HEK293T (cell line): Measurements from ENCODE around the gene KCNMA1.

Experiments used
- CTCF ChIA-PET: fragments of 350-600 bp; formaldehyde crosslinking; extraction: SDS; loops from one replicate; lab custom pipeline; 2021; ENCODE audit warnings: antibody characterized with exemption, inconsistent platforms; lab: Yijun Ruan, JAX
- POLR2A ChIA-PET: fragments of 350-600 bp; formaldehyde crosslinking; extraction: SDS; loops from one replicate; lab custom pipeline; 2020; ENCODE audit warnings: antibody characterized with exemption, inconsistent platforms; lab: Yijun Ruan, JAX
- DNase-seq: peaks from one replicate; pipeline ENCODE4 v3.0.0; 2012; ENCODE audit warnings: mixed read lengths; ENCODE audit errors: extremely low spot score
- ARNT ChIP-seq: fragments of 450-650 bp; IDR thresholded peaks from 2 replicates; pipeline ENCODE4 v1.6.1; 2017; ENCODE audit warnings: mild to moderate bottlenecking
- BHLHE40 ChIP-seq: fragments of 450-650 bp; IDR thresholded peaks from 2 replicates; pipeline ENCODE4 v1.6.1; 2016; ENCODE audit warnings: mild to moderate bottlenecking, moderate library complexity, borderline replicate concordance
- CTBP1 ChIP-seq: fragments of 450-650 bp; IDR thresholded peaks from 2 replicates; pipeline ENCODE4 v1.6.1; 2016; ENCODE audit warnings: borderline replicate concordance
- ELF4 ChIP-seq: fragments of 450-650 bp; IDR thresholded peaks from 2 replicates; pipeline ENCODE4 v1.6.1; 2017; ENCODE audit warnings: antibody characterized with exemption
- FOXA1 ChIP-seq: fragments of 450-650 bp; IDR thresholded peaks from 2 replicates; pipeline ENCODE4 v1.6.1; 2016; ENCODE audit warnings: mild to moderate bottlenecking
- FOXK2 ChIP-seq: fragments of 450-650 bp; IDR thresholded peaks from 2 replicates; pipeline ENCODE4 v1.6.1; 2016; ENCODE audit warnings: mild to moderate bottlenecking
- FOXM1 ChIP-seq: fragments of 450-650 bp; IDR thresholded peaks from 2 replicates; pipeline ENCODE4 v1.6.1; 2017; ENCODE audit warnings: mild to moderate bottlenecking, borderline replicate concordance
- HDGF ChIP-seq: fragments of 450-650 bp; IDR thresholded peaks from 2 replicates; pipeline ENCODE4 v1.6.1; 2017; ENCODE audit warnings: antibody characterized with exemption, borderline replicate concordance
- L3MBTL2 ChIP-seq: fragments of 450-650 bp; conservative IDR thresholded peaks from 2 replicates; pipeline ENCODE4 v1.6.1; 2016; ENCODE audit warnings: mild to moderate bottlenecking
- LEF1 ChIP-seq: fragments of 450-650 bp; IDR thresholded peaks from 2 replicates; pipeline ENCODE4 v1.6.1; 2017; ENCODE audit warnings: mild to moderate bottlenecking, borderline replicate concordance
- NFRKB ChIP-seq: fragments of 450-650 bp; IDR thresholded peaks from 2 replicates; pipeline ENCODE4 v1.6.1; 2016; ENCODE audit warnings: mild to moderate bottlenecking, moderate library complexity
- PKNOX1 ChIP-seq: fragments of 450-650 bp; IDR thresholded peaks from 2 replicates; pipeline ENCODE4 v1.6.1; 2016
- SP1 ChIP-seq: fragments of 450-650 bp; IDR thresholded peaks from 2 replicates; pipeline ENCODE4 v1.6.1; 2017
- SUZ12 ChIP-seq: fragments of 450-650 bp; IDR thresholded peaks from 2 replicates; pipeline ENCODE4 v1.6.1; 2016; ENCODE audit warnings: mild to moderate bottlenecking
- TARDBP ChIP-seq: fragments of 450-650 bp; IDR thresholded peaks from 2 replicates; pipeline ENCODE4 v1.6.1; 2016
- ZNF384 ChIP-seq: fragments of 450-650 bp; IDR thresholded peaks from 2 replicates; pipeline ENCODE4 v1.6.1; 2016

The KCNMA1 gene

GRCh38 chr10:77226853-77227565, 410.6 kb downstream of the KCNMA1 start:
- CTCF ChIA-PET, result interaction anchor here (0.7 kb wide), 1 partner anchor 31 kb away, joined by 3 read pairs; no protein-coding TSS in a partner anchor
- DNase-seq, result no peak
- TF ChIP-seq FOXA1 (no peak), ARNT (no peak), BHLHE40 (no peak), ELF4 (no peak), L3MBTL2 (no peak), PKNOX1 (no peak), TARDBP (no peak), FOXK2 (no peak), SUZ12 (no peak), ZNF384 (no peak), LEF1 (no peak), CTBP1 (no peak), FOXM1 (no peak), HDGF (no peak), NFRKB (no peak), SP1 (no peak)
- POLR2A ChIA-PET, result no interaction called here

- CTCF ChIA-PET, result interaction anchor here (0.7 kb wide), 1 partner anchor 32 kb away, joined by 3 read pairs; no protein-coding TSS in a partner anchor
- no peak for TF ChIP-seq BHLHE40
- no peak for TF ChIP-seq CTBP1
- no peak for TF ChIP-seq TARDBP
- TF ChIP-seq ELF4, result no peak
- TF ChIP-seq FOXK2, result no peak
- no peak for TF ChIP-seq L3MBTL2
- no peak for TF ChIP-seq NFRKB
- TF ChIP-seq HDGF, result no peak
- TF ChIP-seq SP1, result no peak
- TF ChIP-seq LEF1, result no peak
- no peak for TF ChIP-seq FOXA1
- TF ChIP-seq ZNF384, result no peak
- TF ChIP-seq PKNOX1, result no peak
- TF ChIP-seq FOXM1, result no peak
- no peak for TF ChIP-seq ARNT
- POLR2A ChIA-PET, result no interaction called here
- DNase-seq, result no peak
Measured at GRCh38 chr10:77226452-77226851, 411.2 kb downstream of the KCNMA1 start.

GRCh38 chr10:77226020-77226419, 411.6 kb downstream of the KCNMA1 start:
- DNase-seq, result no peak
- POLR2A ChIA-PET, result no interaction called here
- TF ChIP-seq BHLHE40, result no peak
- TF ChIP-seq PKNOX1, result no peak
- TF ChIP-seq FOXK2, result no peak
- TF ChIP-seq L3MBTL2, result no peak
- no peak for TF ChIP-seq SP1
- no peak for TF ChIP-seq NFRKB
- TF ChIP-seq ELF4, result no peak
- no peak for TF ChIP-seq LEF1
- no peak for TF ChIP-seq FOXA1
- no peak for TF ChIP-seq ARNT
- TF ChIP-seq HDGF, result no peak
- no peak for TF ChIP-seq FOXM1
- no peak for TF ChIP-seq SUZ12
- TF ChIP-seq ZNF384, result no peak
- no peak for TF ChIP-seq CTBP1
- no peak for TF ChIP-seq TARDBP
- CTCF ChIA-PET, result no interaction called here

GRCh38 chr10:77223526-77224460, 413.8 kb downstream of the KCNMA1 start:
- CTCF ChIA-PET, result interaction anchor here (0.8 kb wide), 1 partner anchor 50 kb away, joined by 3 read pairs; no protein-coding TSS in a partner anchor
- TF ChIP-seq SUZ12 (no peak), ZNF384 (no peak), NFRKB (no peak), L3MBTL2 (no peak), BHLHE40 (no peak), FOXA1 (no peak), SP1 (no peak)
- POLR2A ChIA-PET, result no interaction called here
- no peak for DNase-seq

GRCh38 chr10:77220150-77220549, 417.5 kb downstream of the KCNMA1 start:
- CTCF ChIA-PET, result no interaction called here
- no peak for TF ChIP-seq HDGF
- no peak for TF ChIP-seq PKNOX1
- no peak for TF ChIP-seq BHLHE40
- TF ChIP-seq L3MBTL2, result no peak
- TF ChIP-seq SP1, result no peak
- no peak for TF ChIP-seq ZNF384
- no peak for TF ChIP-seq FOXM1
- no peak for TF ChIP-seq LEF1
- TF ChIP-seq FOXK2, result no peak
- no peak for TF ChIP-seq ARNT
- TF ChIP-seq ELF4, result no peak
- TF ChIP-seq CTBP1, result no peak
- TF ChIP-seq TARDBP, result no peak
- TF ChIP-seq FOXA1, result no peak
- no peak for TF ChIP-seq SUZ12
- no peak for TF ChIP-seq NFRKB
- POLR2A ChIA-PET, result no interaction called here
- DNase-seq, result no peak
